Embryonic facial prominence (tissue), 1 donor: ENCODE measurements around the gene PDCD6IP.

Experiments
- DNase-seq: peaks from one replicate; pipeline ENCODE4 v3.0.0-alpha.2; 2016; ENCODE audit errors: extremely low spot score

The PDCD6IP gene

GRCh38 chr3:33892655-33893054 lies 94.2 kb downstream of the PDCD6IP start:
- no peak for DNase-seq

- no peak for DNase-seq
These were observed 97.2 kb downstream of the PDCD6IP start for GRCh38 chr3:33895658-33896057.

- no peak for DNase-seq
These were observed 98.9 kb downstream of the PDCD6IP start for GRCh38 chr3:33897306-33897705.

- no peak for DNase-seq
These were observed 100.5 kb downstream of the PDCD6IP start for GRCh38 chr3:33898901-33899300.

GRCh38 chr3:33900440-33900808 lies 102.0 kb downstream of the PDCD6IP start:
- DNase-seq = no peak

- no peak for DNase-seq
These were observed 102.5 kb downstream of the PDCD6IP start for GRCh38 chr3:33900809-33901505.

- no peak for DNase-seq
These were observed 103.6 kb downstream of the PDCD6IP start for GRCh38 chr3:33901862-33902563.

GRCh38 chr3:33904730-33905129 lies 106.3 kb downstream of the PDCD6IP start:
- DNase-seq = no peak

- no peak for DNase-seq
These were observed 109.9 kb downstream of the PDCD6IP start for GRCh38 chr3:33908250-33908851.

- no peak for DNase-seq
These were observed 111.1 kb downstream of the PDCD6IP start for GRCh38 chr3:33909547-33909946.

- DNase-seq = no peak
These were observed 111.6 kb downstream of the PDCD6IP start for GRCh38 chr3:33910031-33910430.

- no peak for DNase-seq
These were observed 113.3 kb downstream of the PDCD6IP start for GRCh38 chr3:33911525-33912322.

GRCh38 chr3:33914212-33914611 lies 115.8 kb downstream of the PDCD6IP start:
- no peak for DNase-seq

GRCh38 chr3:33914731-33915379 lies 116.4 kb downstream of the PDCD6IP start:
- no peak for DNase-seq

GRCh38 chr3:33915796-33916546 lies 117.5 kb downstream of the PDCD6IP start:
- peak; percentile 18 for DNase-seq

GRCh38 chr3:33918126-33918756 lies 119.8 kb downstream of the PDCD6IP start:
- DNase-seq = no peak
